Transverse colon (tissue), 3 donors: ENCODE data around the gene KHDRBS2.

ENCODE experiments used
- CTCF ChIP-seq, 5 experiments: fragments of 200-600 bp in 3 of 5; fragments of 450-650 bp in 2 of 5; sonication (generic) in 3 of 5; IDR thresholded peaks; 1 replicate in 2 of 5; 2 replicates in 3 of 5; pipeline ENCODE4 v1.5.1; 2016 to 2017; ENCODE audit warnings: antibody characterized with exemption in 5 of 5, inconsistent platforms in 3 of 5, mild to moderate bottlenecking in 2 of 5, moderate library complexity in 1 of 5
- EP300 ChIP-seq: sonication (generic); formaldehyde crosslinking; IDR thresholded peaks from one replicate; pipeline ENCODE4 v1.6.1; 2017; ENCODE audit warnings: antibody characterized with exemption, low read depth

GRCh38 chr6:61833176-61833755 lies 452.8 kb downstream of the KHDRBS2 start:
- TF ChIP-seq CTCF (IDR thresholded peaks at IDR 0.05) (no peak), EP300 (no peak)
